Ishikawa (cell line): ENCODE measurements around the gene GALNT11.

ENCODE experiments used
- CEBPB ChIP-seq: IDR thresholded peaks from 2 replicates; pipeline ENCODE4 v1.6.1; 2012
- EGR1 ChIP-seq: IDR thresholded peaks from 2 replicates; pipeline ENCODE4 v1.6.1; 2012
- EP300 ChIP-seq: IDR thresholded peaks from 2 replicates; pipeline ENCODE4 v1.6.1; 2012; ENCODE audit warnings: borderline replicate concordance
- FOXM1 ChIP-seq: IDR thresholded peaks from 2 replicates; pipeline ENCODE4 v1.6.1; 2012; ENCODE audit warnings: low read depth, borderline replicate concordance
- NFIC ChIP-seq: IDR thresholded peaks from 2 replicates; pipeline ENCODE4 v1.6.1; 2012
- RAD21 ChIP-seq: IDR thresholded peaks from 2 replicates; pipeline ENCODE4 v1.6.1; 2012; ENCODE audit warnings: low read depth
- TAF1 ChIP-seq: IDR thresholded peaks from 2 replicates; pipeline ENCODE4 v1.6.1; 2012; ENCODE audit warnings: low read depth, mild to moderate bottlenecking
- TCF12 ChIP-seq: IDR thresholded peaks from 2 replicates; pipeline ENCODE4 v1.6.1; 2012; ENCODE audit warnings: low read depth
- TEAD4 ChIP-seq: IDR thresholded peaks from 2 replicates; pipeline ENCODE4 v1.6.1; 2012
- ZBTB7A ChIP-seq: IDR thresholded peaks from 2 replicates; pipeline ENCODE4 v1.6.1; 2012; ENCODE audit warnings: low read depth
- TF ChIP-seq, protein P1 (sequence below): IDR thresholded peaks from 2 replicates; pipeline ENCODE4 v1.6.1; 2012
- TF ChIP-seq, protein P2 (sequence below): IDR thresholded peaks from 2 replicates; pipeline ENCODE4 v1.6.1; 2012; ENCODE audit warnings: low read depth, mild to moderate bottlenecking

DNA sequence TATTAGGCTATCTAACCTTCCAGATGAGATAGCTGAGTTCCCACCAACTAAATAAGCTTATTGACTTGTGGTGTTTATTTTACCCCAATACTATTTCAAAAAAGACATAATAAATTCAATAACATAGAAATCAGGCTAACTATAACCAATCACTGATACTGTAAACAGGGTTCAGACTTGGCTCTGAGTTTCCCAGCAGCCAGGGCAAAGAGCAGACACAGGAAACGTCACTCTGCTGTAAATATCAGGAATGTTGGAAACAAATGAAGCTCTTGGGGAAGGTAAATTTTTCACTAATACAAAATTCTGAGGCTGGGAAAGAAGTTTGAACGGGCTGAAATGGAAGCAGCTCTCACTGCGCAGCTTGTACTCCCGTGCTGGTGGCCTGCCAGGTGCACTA lies 114.6 kb downstream of the GALNT11 start:
- TF ChIP-seq ZBTB7A (no peak), EP300 (no peak), RAD21 (no peak), TAF1 (no peak), EGR1 (no peak), TEAD4 (no peak), TCF12 (no peak), NFIC (no peak), CEBPB (no peak), FOXM1 (no peak)
- TF ChIP-seq, protein P1, sequence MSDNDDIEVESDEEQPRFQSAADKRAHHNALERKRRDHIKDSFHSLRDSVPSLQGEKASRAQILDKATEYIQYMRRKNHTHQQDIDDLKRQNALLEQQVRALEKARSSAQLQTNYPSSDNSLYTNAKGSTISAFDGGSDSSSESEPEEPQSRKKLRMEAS, result no peak
- TF ChIP-seq, protein P2, sequence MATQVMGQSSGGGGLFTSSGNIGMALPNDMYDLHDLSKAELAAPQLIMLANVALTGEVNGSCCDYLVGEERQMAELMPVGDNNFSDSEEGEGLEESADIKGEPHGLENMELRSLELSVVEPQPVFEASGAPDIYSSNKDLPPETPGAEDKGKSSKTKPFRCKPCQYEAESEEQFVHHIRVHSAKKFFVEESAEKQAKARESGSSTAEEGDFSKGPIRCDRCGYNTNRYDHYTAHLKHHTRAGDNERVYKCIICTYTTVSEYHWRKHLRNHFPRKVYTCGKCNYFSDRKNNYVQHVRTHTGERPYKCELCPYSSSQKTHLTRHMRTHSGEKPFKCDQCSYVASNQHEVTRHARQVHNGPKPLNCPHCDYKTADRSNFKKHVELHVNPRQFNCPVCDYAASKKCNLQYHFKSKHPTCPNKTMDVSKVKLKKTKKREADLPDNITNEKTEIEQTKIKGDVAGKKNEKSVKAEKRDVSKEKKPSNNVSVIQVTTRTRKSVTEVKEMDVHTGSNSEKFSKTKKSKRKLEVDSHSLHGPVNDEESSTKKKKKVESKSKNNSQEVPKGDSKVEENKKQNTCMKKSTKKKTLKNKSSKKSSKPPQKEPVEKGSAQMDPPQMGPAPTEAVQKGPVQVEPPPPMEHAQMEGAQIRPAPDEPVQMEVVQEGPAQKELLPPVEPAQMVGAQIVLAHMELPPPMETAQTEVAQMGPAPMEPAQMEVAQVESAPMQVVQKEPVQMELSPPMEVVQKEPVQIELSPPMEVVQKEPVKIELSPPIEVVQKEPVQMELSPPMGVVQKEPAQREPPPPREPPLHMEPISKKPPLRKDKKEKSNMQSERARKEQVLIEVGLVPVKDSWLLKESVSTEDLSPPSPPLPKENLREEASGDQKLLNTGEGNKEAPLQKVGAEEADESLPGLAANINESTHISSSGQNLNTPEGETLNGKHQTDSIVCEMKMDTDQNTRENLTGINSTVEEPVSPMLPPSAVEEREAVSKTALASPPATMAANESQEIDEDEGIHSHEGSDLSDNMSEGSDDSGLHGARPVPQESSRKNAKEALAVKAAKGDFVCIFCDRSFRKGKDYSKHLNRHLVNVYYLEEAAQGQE, result no peak
